VCaP (cell line): ENCODE data around the gene WNK2.
A peak's percentile ranks its signal among the peaks of the same experiment; 100 is the strongest.

Source experiments
- H3K27ac ChIP-seq: fragments of 450-650 bp; 2 replicates; pipeline ENCODE4 v1.5.1; 2017
- CTCF ChIP-seq: fragments of 450-650 bp; conservative IDR thresholded peaks from 2 replicates; pipeline ENCODE4 v1.5.1; 2017; ENCODE audit warnings: mild to moderate bottlenecking, moderate library complexity

The WNK2 gene

GRCh38 chr9:93218161-93218560 is 34.2 kb downstream of the WNK2 start:
- H3K27ac ChIP-seq = no peak overlapping the region
- TF ChIP-seq CTCF = no peak

- no peak overlapping the region for H3K27ac ChIP-seq
- TF ChIP-seq CTCF = no peak
Measured at GRCh38 chr9:93218671-93219420, 34.9 kb downstream of the WNK2 start.

GRCh38 chr9:93219692-93220091 is 35.8 kb downstream of the WNK2 start:
- no peak overlapping the region for H3K27ac ChIP-seq

GRCh38 chr9:93220627-93221026 is 36.7 kb downstream of the WNK2 start:
- TF ChIP-seq CTCF = no peak
- no peak overlapping the region for H3K27ac ChIP-seq

More at GRCh38 chr9:93219692-93220091, 35.8 kb downstream of the WNK2 start:
- no peak for TF ChIP-seq CTCF

GRCh38 chr9:93221044-93221443 is 37.1 kb downstream of the WNK2 start:
- TF ChIP-seq CTCF = no peak

GRCh38 chr9:93222890-93223259 is 38.9 kb downstream of the WNK2 start:
- H3K27ac ChIP-seq = peak overlapping the region; percentile 89
- no peak for TF ChIP-seq CTCF

More at GRCh38 chr9:93221044-93221443, 37.1 kb downstream of the WNK2 start:
- H3K27ac ChIP-seq = no peak overlapping the region; the same call in 1 of the 2 replicates

- peak overlapping the region; percentile 89 for H3K27ac ChIP-seq
- no peak for TF ChIP-seq CTCF
Measured at GRCh38 chr9:93223260-93224180, 39.6 kb downstream of the WNK2 start.
